HepG2 (cell line): ENCODE results near the gene TMEM86B. TPM values are rescaled to one million over a fixed set of nuclear protein-coding genes. Genes with fewer than 3 reads are reported as not detected.

Experiments
- MYNN ChIP-seq: sonication (generic); formaldehyde crosslinking; IDR thresholded peaks from 2 replicates; pipeline ENCODE4 v1.4.0; 2020; ENCODE audit warnings: mild to moderate bottlenecking, low read depth, missing genetic modification reagents
- PRMT3 ChIP-seq: sonication (generic); formaldehyde crosslinking; IDR thresholded peaks from 2 replicates; pipeline ENCODE4 v1.8.1; 2022; ENCODE audit warnings: low read depth, mild to moderate bottlenecking, moderate library complexity, missing genetic modification reagents, borderline replicate concordance
- ZFX ChIP-seq: sonication (generic); formaldehyde crosslinking; IDR thresholded peaks from 2 replicates; pipeline ENCODE4 v1.4.0; 2020; ENCODE audit warnings: mild to moderate bottlenecking, low read depth, missing genetic modification reagents, moderate library complexity
- ZNF18 ChIP-seq: sonication (generic); formaldehyde crosslinking; IDR thresholded peaks from 2 replicates; pipeline ENCODE4 v1.8.0; 2022; ENCODE audit warnings: mild to moderate bottlenecking, missing genetic modification reagents; ENCODE audit not compliant: insufficient replicate concordance
- ZNF354B ChIP-seq: sonication (generic); formaldehyde crosslinking; IDR thresholded peaks from 2 replicates; pipeline ENCODE4 v1.8.0; 2022; ENCODE audit warnings: mild to moderate bottlenecking, missing genetic modification reagents
- ZNF619 ChIP-seq: sonication (generic); formaldehyde crosslinking; IDR thresholded peaks from 2 replicates; pipeline ENCODE4 v1.4.0; 2020; ENCODE audit warnings: mild to moderate bottlenecking, missing genetic modification reagents
- polyA plus RNA-seq, 8 experiments: library from polyadenylated mRNA; depleted of rRNA in 3 of 8; stranded (reverse) in 7 of 8; unstranded in 1 of 8; fragments of >200 nt; fragmentation: Illumina TruSeq in 4 of 8; extraction: Trizol in 4 of 8; gene quantifications; 2 replicates each; pipeline versions ENCODE4 v1.2.1 to v1.2.3, GENCODE V29; 2011 to 2016; ENCODE audit warnings: low read depth in 4 of 8, missing spikeins in 1 of 8, mixed read lengths in 1 of 8; ENCODE audit not compliant: insufficient read depth in 1 of 8
- total RNA-seq, 5 experiments: library from RNA; depleted of rRNA; stranded (reverse); fragments of >200 nt; fragmentation: Illumina TruSeq; extraction: Trizol; gene quantifications; 2 replicates each; pipeline ENCODE4 v1.2.3, GENCODE V29; 2016; ENCODE audit warnings: low read depth in 1 of 5
- TF ChIP-seq, protein P1 (sequence below): sonication (generic); formaldehyde crosslinking; IDR thresholded peaks from 2 replicates; pipeline ENCODE4 v1.5.0; 2020; ENCODE audit warnings: missing genetic modification reagents
- TF ChIP-seq, protein P2 (sequence below): sonication (generic); formaldehyde crosslinking; IDR thresholded peaks from 2 replicates; pipeline ENCODE4 v1.5.1; 2020; ENCODE audit warnings: mild to moderate bottlenecking, missing genetic modification reagents, moderate library complexity

Gene TMEM86B
- total and polyA plus RNA-seq, 2 of the 13 experiments (the other 11 are each of a cell fraction or from before 2014, with no cell fraction given): 7.7 to 9.6 TPM

DNA sequence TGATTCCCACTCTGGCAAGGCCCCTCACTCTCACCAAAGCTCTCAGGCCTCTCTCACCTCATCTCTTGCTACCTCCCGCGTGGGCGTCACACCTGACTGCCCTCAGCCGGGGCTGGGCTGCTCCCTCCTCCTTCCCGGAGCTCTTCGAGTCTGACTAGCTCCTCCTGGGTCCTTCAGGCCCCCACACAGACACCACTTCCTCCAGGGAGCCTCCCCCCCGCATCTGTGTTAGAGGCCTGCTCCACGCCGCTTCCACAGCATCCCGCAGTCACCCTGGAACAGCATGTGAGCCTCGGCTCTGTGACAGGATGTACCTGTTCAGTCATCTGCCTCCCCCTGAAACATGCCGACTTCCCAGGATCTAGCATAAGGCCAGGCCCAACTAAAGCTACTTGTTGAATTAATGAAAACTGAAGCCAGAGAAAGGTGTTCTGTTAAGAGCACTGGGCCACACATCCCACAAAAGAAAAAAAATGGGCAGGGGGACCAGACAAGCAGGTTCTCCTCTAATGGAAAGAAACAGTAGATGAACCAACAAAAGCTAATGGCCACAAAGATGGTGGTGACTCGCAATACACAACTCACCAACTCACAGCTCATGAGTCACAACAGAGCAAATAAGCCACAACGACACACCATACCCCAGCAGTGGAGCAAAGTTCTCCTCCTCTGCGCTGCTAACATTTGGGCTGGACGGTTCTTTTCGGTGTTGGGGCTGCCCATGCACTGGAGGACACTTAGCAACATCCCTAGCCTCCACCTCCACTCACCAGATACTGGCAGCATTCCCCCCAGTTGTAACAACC lies 27.3 kb upstream of the TMEM86B start (continued):
- TF ChIP-seq, protein P1, sequence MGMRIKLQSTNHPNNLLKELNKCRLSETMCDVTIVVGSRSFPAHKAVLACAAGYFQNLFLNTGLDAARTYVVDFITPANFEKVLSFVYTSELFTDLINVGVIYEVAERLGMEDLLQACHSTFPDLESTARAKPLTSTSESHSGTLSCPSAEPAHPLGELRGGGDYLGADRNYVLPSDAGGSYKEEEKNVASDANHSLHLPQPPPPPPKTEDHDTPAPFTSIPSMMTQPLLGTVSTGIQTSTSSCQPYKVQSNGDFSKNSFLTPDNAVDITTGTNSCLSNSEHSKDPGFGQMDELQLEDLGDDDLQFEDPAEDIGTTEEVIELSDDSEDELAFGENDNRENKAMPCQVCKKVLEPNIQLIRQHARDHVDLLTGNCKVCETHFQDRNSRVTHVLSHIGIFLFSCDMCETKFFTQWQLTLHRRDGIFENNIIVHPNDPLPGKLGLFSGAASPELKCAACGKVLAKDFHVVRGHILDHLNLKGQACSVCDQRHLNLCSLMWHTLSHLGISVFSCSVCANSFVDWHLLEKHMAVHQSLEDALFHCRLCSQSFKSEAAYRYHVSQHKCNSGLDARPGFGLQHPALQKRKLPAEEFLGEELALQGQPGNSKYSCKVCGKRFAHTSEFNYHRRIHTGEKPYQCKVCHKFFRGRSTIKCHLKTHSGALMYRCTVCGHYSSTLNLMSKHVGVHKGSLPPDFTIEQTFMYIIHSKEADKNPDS (CRISPR knock-in tag): no peak
- TF ChIP-seq ZNF18 (CRISPR knock-in tag): peak; percentile 36
- TF ChIP-seq MYNN: no peak
- TF ChIP-seq ZNF619 (CRISPR knock-in tag): no peak
- TF ChIP-seq PRMT3: no peak
- TF ChIP-seq ZNF354B: no peak
- TF ChIP-seq, protein P2, sequence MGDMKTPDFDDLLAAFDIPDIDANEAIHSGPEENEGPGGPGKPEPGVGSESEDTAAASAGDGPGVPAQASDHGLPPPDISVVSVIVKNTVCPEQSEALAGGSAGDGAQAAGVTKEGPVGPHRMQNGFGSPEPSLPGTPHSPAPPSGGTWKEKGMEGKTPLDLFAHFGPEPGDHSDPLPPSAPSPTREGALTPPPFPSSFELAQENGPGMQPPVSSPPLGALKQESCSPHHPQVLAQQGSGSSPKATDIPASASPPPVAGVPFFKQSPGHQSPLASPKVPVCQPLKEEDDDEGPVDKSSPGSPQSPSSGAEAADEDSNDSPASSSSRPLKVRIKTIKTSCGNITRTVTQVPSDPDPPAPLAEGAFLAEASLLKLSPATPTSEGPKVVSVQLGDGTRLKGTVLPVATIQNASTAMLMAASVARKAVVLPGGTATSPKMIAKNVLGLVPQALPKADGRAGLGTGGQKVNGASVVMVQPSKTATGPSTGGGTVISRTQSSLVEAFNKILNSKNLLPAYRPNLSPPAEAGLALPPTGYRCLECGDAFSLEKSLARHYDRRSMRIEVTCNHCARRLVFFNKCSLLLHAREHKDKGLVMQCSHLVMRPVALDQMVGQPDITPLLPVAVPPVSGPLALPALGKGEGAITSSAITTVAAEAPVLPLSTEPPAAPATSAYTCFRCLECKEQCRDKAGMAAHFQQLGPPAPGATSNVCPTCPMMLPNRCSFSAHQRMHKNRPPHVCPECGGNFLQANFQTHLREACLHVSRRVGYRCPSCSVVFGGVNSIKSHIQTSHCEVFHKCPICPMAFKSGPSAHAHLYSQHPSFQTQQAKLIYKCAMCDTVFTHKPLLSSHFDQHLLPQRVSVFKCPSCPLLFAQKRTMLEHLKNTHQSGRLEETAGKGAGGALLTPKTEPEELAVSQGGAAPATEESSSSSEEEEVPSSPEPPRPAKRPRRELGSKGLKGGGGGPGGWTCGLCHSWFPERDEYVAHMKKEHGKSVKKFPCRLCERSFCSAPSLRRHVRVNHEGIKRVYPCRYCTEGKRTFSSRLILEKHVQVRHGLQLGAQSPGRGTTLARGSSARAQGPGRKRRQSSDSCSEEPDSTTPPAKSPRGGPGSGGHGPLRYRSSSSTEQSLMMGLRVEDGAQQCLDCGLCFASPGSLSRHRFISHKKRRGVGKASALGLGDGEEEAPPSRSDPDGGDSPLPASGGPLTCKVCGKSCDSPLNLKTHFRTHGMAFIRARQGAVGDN (CRISPR knock-in tag): peak; percentile 61; the same call in 1 of the 2 replicates
- peak; percentile 42; the same call in 1 of the 2 replicates for TF ChIP-seq ZFX
